OCI-LY7 (cell line): ENCODE measurements around the gene TUBA8. TPM values are rescaled to one million over a fixed set of nuclear protein-coding genes. Genes with fewer than 3 reads are reported as not detected.
A peak's percentile ranks its signal among the peaks of the same experiment; 100 is the strongest.
"Not testable (repeated sequence)": the region's sequence is repeated elsewhere in the genome, so short reads cannot be mapped to it uniquely, and the experiment has no call there.

Experiments
- BruUV-seq: library from RNA; stranded (reverse); fragments of 400-500 nt; replicated peaks from 2 replicates; lab custom pipeline; 2021; lab: Mats Ljungman, UMichigan
- CTCF ChIA-PET: fragments of 300-600 bp; sonication (Branson Sonifier 250); formaldehyde crosslinking; loops from one replicate; lab custom pipeline; 2022; ENCODE audit warnings: antibody characterized with exemption; ENCODE audit not compliant: unreplicated experiment; lab: Charles Lee
- POLR2A ChIA-PET: fragments of 300-600 bp; sonication (Branson Sonifier 250); formaldehyde crosslinking; loops from one replicate; lab custom pipeline; 2022; ENCODE audit warnings: antibody characterized with exemption; lab: Charles Lee
- DNase-seq: peaks from one replicate; pipeline ENCODE4 v3.0.0-alpha.2; 2015; ENCODE audit warnings: low spot score
- H2AFZ ChIP-seq: fragments of 200-600 bp; sonication (generic), shearing (Covaris generic); 2 replicates; pipeline ENCODE4 v1.6.1; 2014; ENCODE audit warnings: mild to moderate bottlenecking, antibody characterized with exemption, low read length, moderate library complexity
- H3K27ac ChIP-seq: fragments of 200-600 bp; sonication (generic); 2 replicates; pipeline ENCODE4 v1.5.1; 2014; ENCODE audit warnings: mixed run types, low read depth, mild to moderate bottlenecking, moderate library complexity, low read length, inconsistent platforms; ENCODE audit not compliant: poor library complexity, severe bottlenecking
- H3K36me3 ChIP-seq: fragments of 200-600 bp; sonication (generic); 2 replicates; pipeline ENCODE4 v1.6.1; 2014; ENCODE audit warnings: mild to moderate bottlenecking, antibody characterized with exemption, low read length, moderate library complexity, mixed read lengths; ENCODE audit not compliant: insufficient read depth
- H3K4me1 ChIP-seq: fragments of 200-600 bp; sonication (generic); 2 replicates; pipeline ENCODE4 v1.5.1; 2014; ENCODE audit warnings: mild to moderate bottlenecking, low read length; ENCODE audit not compliant: insufficient read depth, poor library complexity, severe bottlenecking
- H3K4me2 ChIP-seq: fragments of 200-600 bp; sonication (generic); 2 replicates; pipeline ENCODE4 v1.6.1; 2014; ENCODE audit warnings: mild to moderate bottlenecking, low read length
- H3K4me3 ChIP-seq: fragments of 200-600 bp; sonication (generic); 2 replicates; pipeline ENCODE4 v1.5.1; 2014; ENCODE audit warnings: mild to moderate bottlenecking, low read depth, low read length; ENCODE audit not compliant: poor library complexity, severe bottlenecking
- H3K79me2 ChIP-seq: fragments of 200-600 bp; sonication (generic); 2 replicates; pipeline ENCODE4 v1.6.1; 2016; ENCODE audit warnings: low read depth, mild to moderate bottlenecking, low read length, moderate library complexity, mixed read lengths; ENCODE audit not compliant: insufficient read depth
- H3K9me2 ChIP-seq: fragments of 200-600 bp; sonication (generic); 2 replicates; pipeline ENCODE4 v1.6.1; 2016; ENCODE audit warnings: mild to moderate bottlenecking, low read length, mixed read lengths; ENCODE audit not compliant: insufficient read depth
- H3K9me3 ChIP-seq: fragments of 200-600 bp; sonication (generic); 2 replicates; pipeline ENCODE4 v1.6.1; 2014; ENCODE audit warnings: mild to moderate bottlenecking, mixed run types, low read length, mixed read lengths
- H4K20me1 ChIP-seq: fragments of 200-600 bp; sonication (generic); 2 replicates; pipeline ENCODE4 v1.6.1; 2014; ENCODE audit warnings: mild to moderate bottlenecking, antibody characterized with exemption, low read length, moderate library complexity, mixed read lengths; ENCODE audit not compliant: insufficient read depth
- CTCF ChIP-seq: fragments of 200-600 bp; sonication (generic); conservative IDR thresholded peaks from 2 replicates; pipeline ENCODE4 v1.5.1; 2014; ENCODE audit warnings: mild to moderate bottlenecking, antibody characterized with exemption, low read length, moderate library complexity, mixed read lengths
- EZH2phosphoT487 ChIP-seq: fragments of 200-600 bp; sonication (generic); IDR thresholded peaks from 2 replicates; pipeline ENCODE4 v1.6.1; 2018; ENCODE audit warnings: low read depth, borderline replicate concordance, mild to moderate bottlenecking, mixed run types, antibody characterized with exemption, low read length, moderate library complexity, mixed read lengths
- intact Hi-C: fragments of 100-400 bp; cut with micrococcal nuclease; formaldehyde crosslinking; loops from one replicate; pipeline ENCODE4 v1.10.0; 2022; ENCODE audit not compliant: unreplicated experiment
- total RNA-seq, 2 experiments: library from RNA; depleted of rRNA in 1 of 2; stranded (reverse); fragments of >200 nt in 1 of 2; shearing (Covaris generic) in 1 of 2; gene quantifications; 2 replicates each; pipeline ENCODE4 v1.2.3, GENCODE V29; 2014 to 2022

TUBA8 gene
- total RNA-seq, 2 experiments from 2014 or later = 1.9 to 2.0 TPM

DNA sequence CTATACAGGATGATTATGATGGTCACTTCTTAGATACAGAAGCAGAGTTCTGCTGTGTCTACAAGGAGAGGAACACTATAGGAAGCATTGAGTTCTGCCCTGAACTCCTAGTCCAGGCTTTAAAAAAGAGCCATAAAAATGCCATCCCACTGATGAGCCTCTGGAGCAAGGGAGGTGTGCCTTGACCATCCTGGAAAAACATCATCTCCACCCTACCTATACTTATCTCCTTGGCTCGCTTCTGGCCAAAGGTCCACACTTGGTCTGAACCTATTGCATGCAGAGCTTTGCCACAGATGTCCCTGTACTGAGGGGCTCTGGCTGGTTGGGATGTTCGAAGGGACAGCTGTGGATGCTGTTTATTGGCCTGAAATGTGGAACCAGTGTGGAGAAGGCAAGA lies 37.1 kb upstream of the TUBA8 start:
- no peak overlapping the region for H2AFZ ChIP-seq
- H3K4me3 ChIP-seq = no peak overlapping the region
- DNase-seq = no peak
- H3K4me1 ChIP-seq = peaks cover 84% of the 10 kb centered on the region
- no peaks in the 10 kb centered on the region for H3K9me2 ChIP-seq
- CTCF ChIA-PET = no interaction called here
- peak overlapping the region; percentile 99 for H3K27ac ChIP-seq
- no peaks in the 10 kb centered on the region for H4K20me1 ChIP-seq
- H3K4me2 ChIP-seq = 0 out of 2 replicates have a peak overlapping the region, but pooled peaks have one; percentile 4
- 0 out of 2 replicates have a peak, but pooled peaks cover 3% of the 10 kb centered on the region for H3K36me3 ChIP-seq
- TF ChIP-seq CTCF (no peak), EZH2phosphoT487 (no peak)
- BruUV-seq = no TSS peak
- intact Hi-C loops = no loop called here
- POLR2A ChIA-PET = interaction anchor here (1.1 to 3.0 kb wide), 5 partner anchors 18 to 72 kb away, joined by 3 to 14 read pairs (median 9); no protein-coding TSS in a partner anchor
- peaks cover 54% of the 10 kb centered on the region for H3K79me2 ChIP-seq
- no peaks in the 10 kb centered on the region for H3K9me3 ChIP-seq

DNA sequence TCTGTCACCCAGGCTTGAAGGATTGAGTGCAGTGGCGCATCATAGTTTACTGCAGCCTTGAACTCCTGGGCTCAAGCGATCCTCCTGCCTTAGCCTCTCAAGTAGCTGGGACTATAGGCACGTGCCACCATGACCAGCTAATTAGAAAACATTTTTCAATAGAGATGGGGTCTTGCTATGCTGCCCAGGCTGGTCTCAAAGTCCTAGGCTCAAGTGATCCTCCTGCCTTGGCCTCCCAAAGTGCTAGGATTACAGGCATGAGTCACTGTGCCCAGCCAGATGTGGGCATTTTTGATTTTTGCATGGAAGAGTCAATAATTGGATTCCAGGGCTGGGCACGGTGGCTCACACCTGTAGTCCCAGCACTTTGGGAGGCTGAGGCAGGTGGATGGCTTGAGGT lies 36.7 kb upstream of the TUBA8 start:
- H3K9me3 ChIP-seq, H2AFZ ChIP-seq, H3K36me3 ChIP-seq, H4K20me1 ChIP-seq, H3K4me3 ChIP-seq, intact Hi-C loops, H3K9me2 ChIP-seq, BruUV-seq, CTCF ChIA-PET, DNase-seq: not testable (repeated sequence)
- Histone ChIP-seq H3K27ac (peak overlapping the region; percentile 99), H3K4me2 (0 out of 2 replicates have a peak overlapping the region, but pooled peaks have one; percentile 4), H3K79me2 (peaks cover 58% of the 10 kb centered on the region), H3K4me1 (peaks cover 84% of the 10 kb centered on the region)
- POLR2A ChIA-PET = interaction anchor here (0.7 to 3.0 kb wide), 5 partner anchors 32 to 242 kb away, joined by 3 to 9 read pairs (median 4); no protein-coding TSS in a partner anchor

DNA sequence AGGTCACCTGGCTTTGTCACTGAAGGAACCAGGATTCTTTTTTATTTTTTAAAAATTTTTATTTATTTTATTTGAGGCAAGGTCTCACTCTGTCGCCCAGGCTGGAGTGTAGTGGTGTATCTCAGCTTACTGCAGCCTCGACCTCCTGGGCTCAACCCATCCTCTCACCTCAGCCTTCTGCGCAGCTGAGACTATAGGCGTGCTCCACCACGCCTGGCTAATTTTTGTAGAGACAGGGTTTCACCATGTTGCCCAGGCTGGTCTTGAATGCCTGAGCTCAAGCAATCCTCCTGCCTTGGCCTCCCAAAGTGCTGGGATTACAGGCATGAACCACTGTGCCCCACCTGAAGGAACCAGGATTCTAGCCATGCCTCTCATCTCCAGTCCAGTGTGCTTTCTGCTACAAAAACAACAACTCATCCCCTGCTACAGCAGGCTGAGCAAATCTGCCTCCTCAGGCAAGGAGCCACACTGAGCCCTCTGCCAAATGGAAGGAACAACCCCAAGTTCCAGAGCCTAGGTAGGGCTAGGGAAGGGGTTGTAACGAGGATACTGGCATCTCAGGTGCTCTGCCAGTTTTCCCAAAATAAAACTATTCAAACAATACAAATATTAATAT lies 35.4 kb upstream of the TUBA8 start:
- CTCF ChIA-PET = interaction anchor here (0.8 to 1.7 kb wide), 9 partner anchors 10 to 277 kb away, joined by 3 to 9 read pairs (median 6); no protein-coding TSS in a partner anchor
- Histone ChIP-seq H2AFZ (peak overlapping the region; percentile 51; the same call in 1 of the 2 replicates), H3K79me2 (peaks cover 63% of the 10 kb centered on the region), H3K4me1 (peaks cover 81% of the 10 kb centered on the region), H3K9me2 (no peaks in the 10 kb centered on the region), H3K4me3 (peak overlapping the region; percentile 87), H3K4me2 (peak overlapping the region; percentile 85), H3K27ac (peak overlapping the region; percentile 76), H3K36me3 (peaks cover 13% of the 10 kb centered on the region), H4K20me1 (no peaks in the 10 kb centered on the region), H3K9me3 (no peaks in the 10 kb centered on the region)
- POLR2A ChIA-PET = interaction anchor here (0.5 to 2.4 kb wide), 13 partner anchors 10 to 289 kb away, joined by 3 to 8 read pairs (median 4); no protein-coding TSS in a partner anchor
- BruUV-seq = no TSS peak
- intact Hi-C loops = loop anchor here (5.0 kb wide), 2 partner anchors 438 to 1372 kb away; partner anchors contain the start of genes BCL2L13 and C22orf39
- TF ChIP-seq EZH2phosphoT487 (no peak), CTCF (no peak)
- DNase-seq = peak; percentile 24
